Stimulated activated CD8-positive, alpha-beta memory T cell treated with anti-CD3 and anti-CD28 coated beads, Interleukin-4, amount 100 ng/mL, for 24 hours (primary cell): ENCODE results near the gene KIF17.
A peak's percentile ranks its signal among the peaks of the same experiment; 100 is the strongest.

ENCODE experiments used
- DNase-seq: peaks from one replicate; pipeline ENCODE4 v3.0.0-alpha.2; 2020; ENCODE audit warnings: low read depth

KIF17 gene

DNA sequence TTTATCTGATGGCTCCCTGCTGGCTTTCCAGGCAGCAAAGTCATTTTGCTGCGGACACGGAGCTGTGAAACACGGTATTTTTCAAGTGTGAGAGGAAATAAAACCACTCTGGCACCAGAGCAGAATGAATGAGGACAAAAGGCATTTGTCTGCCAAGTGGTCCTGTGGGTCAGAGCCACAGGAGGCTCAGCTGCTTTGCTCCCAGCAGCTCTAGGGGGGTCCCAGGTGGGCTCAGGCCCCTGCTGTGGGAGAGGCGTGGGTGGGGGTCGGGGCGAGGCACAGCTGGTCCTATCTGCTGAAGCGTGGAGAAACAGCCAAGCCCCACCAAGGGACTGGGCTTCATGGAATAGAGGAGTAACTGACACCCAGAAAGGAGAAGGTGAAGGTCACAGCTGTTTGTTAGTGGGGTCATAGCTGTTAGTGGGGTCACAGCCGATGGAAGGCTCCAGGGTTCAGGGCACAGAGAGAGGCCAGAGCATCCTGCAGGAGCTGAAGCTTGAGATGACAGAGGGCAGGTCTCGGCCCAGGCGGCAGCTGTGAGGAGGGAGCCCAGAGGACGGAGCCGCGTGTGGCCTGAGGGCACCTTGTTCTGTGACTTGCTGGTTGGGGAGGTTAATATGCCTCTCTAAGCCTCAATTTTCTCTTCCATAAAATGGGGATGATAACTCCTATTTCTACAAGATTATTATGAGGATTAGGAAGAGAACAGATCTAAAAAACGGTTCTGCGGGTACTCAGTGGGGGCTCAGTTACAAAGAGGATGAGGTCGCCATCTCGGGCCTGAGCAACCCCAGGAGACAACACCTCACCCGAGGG is 7.1 kb downstream of the KIF17 start:
- no peak for DNase-seq

DNA sequence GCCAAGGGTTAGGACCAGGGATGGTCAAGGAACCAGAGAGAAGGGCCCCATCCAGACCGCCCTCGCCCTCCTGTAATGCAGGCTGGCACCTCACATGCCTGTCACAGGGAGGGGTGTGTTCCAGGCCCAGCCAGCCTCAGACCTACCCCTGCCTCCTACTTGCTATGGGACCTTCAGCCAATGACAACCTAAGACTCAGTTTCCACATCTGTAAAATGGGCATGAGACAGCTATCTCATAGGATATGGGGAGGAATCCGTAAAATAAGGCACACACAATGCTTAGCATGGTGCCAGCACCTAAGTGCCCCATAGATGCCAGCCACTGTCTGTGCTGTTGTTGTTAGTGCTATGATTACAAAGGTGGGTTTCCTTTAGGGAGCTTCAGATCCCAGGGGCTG is 7.9 kb downstream of the KIF17 start:
- DNase-seq, result no peak

DNA sequence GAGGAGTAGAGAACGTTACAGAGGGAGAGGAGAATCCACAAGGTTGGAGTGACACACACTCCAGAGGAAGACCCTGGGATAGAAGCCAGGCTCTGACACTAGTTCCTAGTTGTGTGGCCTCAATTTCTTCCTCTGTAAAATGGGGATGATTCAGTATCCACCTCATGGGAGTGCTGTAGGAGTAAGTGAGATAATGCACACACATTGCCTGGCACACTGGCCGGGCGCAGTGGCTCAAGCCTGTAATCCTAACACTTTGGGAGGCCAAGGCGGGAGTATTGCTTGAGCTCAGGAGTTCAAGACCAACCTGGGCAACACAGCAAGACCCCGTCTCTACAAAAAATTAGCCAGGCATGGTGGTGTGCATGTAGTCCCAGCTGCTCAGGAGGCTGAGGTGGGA is 8.9 kb downstream of the KIF17 start:
- no peak for DNase-seq

DNA sequence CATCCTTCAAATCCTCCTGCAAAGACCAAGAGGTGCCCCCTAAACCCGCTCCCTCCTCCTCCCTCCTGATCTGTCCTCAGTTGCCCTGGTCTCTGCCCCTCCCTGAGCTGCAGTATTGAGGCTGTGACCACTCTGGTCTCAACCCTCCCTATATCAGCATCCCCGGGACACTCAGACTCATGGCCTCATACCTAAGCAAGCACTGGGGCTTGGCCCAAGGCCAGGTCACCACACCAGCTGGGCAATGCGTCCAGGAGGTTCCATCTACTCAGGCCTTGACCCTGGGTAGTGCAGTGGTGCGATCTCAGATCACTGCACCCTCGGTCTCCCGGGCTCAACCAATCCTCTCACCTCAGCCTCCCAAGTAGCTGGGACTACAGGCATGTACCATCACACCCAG is 9.8 kb downstream of the KIF17 start:
- DNase-seq, result no peak

DNA sequence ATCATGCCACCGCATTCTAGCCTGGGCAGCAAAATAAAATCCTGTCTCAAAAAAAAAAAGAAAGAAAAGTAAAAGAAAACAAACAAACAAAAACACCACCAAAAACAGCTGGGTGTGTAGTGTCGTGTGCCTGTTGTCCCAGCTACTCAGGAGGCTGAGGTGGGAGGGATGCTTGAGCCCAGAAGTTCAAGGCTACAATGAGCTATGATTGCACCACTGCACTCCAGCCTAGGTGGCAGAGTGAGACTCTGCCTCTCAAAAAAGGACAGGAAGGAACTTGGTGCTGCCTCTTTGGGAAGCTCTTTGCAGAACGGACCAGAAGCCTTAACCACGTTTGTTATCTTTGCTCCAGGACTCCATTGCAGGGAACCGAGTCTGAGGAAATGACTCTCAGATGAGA is 11.0 kb downstream of the KIF17 start:
- no peak for DNase-seq

DNA sequence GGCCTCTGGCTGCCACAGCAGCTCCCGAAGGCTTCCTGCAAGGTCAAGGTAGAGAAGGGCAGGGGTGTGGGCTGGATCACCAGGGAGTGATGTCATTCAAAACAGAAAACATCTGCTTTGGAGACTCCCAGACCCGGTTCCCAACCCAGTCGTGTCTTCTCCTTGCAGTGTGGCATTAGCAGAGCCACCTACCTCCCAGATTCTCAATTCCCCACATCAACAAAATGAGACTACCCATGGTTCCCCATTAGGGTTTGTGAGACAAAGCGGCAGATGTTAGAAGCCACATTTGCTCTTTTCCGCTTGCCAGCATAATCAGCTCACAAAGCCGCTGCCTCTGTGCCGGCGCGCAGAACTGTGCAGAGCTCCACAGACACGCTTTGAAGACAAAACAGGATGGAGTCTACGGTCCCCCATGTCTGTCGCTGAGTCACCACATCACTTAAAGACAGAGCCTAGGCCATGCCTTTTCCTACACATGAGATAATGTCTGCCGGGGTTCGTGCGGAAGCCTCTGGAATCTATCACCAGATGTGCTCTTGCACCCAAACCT is 12.5 kb downstream of the KIF17 start:
- no peak for DNase-seq

GRCh38 chr1:20704390-20705202 is 13.2 kb downstream of the KIF17 start:
- DNase-seq, result no peak

DNA sequence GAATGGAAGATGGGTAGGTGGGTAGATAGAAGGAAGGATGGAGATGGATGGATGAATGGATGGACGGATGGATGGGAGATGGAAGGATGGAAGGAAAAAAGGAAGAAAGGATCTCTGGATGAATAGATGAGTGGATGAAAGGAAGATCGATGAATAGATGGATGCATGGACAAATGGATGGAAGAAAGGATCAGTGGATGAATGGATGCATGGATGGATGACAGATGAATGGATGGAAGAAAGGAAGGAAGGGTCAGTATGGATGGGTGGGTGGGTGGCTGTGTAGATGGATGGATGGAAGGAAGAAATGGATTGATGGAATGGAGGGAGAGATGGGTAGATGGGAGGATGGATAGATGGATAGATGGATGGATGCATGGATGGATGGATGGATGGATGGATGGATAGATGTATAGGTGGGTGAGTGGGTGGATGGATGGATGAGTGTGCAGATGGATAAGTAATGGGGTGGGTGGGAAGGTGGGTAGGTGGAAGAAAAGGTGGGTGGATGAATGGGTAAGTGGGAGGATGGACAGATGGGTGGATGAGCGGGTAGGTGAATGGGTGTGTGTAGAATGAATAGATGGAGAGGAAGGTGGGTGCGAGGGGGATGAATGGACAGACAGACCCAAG is 14.6 kb downstream of the KIF17 start:
- DNase-seq, result no peak

DNA sequence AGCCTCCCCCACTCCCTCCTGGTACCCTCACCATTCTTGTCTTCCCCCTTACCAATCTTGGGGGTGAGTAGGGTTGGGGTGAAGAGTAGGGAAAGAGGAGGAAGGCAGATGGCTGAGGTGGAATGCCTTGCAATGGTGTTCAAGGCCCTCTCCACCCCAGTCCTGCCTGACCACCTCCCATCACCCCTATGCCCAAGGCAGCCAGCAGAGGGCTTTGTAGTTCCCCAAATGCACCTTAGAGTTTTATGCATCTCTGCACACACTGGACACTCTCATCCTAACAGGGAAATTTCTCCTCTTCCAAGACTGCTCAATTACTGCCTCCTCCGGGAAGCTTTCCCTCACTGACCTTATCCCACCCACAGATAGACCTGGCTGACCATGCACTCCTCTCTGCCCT is 15.4 kb downstream of the KIF17 start:
- DNase-seq, result no peak

DNA sequence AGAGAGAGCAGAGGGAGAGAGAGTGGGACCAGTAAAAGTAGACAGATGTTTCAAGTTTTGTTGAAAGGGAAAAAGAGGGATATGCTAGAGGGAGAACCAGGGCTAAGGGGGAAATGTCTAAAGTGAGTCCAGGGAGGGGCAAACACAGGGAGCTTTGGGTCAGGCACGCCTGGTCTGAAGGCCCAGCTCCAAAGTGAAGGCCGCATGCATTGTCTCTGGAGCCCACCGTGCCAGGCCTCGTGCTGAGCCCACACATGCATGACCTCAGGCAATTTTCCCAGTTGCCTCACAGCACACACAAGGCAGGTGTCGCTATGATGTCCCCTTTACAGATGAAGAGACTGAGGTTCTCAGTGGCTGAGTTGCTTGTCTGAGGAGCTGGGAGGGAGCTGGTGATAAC is 16.0 kb downstream of the KIF17 start:
- DNase-seq, result no peak

DNA sequence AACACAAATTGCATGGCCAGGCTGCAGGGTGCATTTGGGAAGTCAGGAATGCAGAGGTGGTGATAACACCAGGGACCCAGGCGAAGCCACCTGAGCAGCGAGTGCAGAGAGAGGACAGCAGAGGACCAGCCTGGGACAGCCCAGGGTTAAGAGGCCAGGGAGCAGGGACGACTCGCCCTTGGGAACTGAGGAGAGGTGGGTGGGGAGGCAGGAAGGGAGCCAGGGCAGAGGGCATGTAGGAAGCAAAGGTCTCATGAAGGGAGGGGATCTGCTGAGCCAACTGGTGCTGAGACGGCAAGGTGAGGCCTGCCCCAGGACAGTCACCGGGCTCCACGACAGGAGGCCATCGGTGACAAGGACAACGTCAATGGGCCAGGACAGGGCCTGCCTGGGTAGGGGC is 16.4 kb downstream of the KIF17 start:
- no peak for DNase-seq

GRCh38 chr1:20700636-20701215 is 17.1 kb downstream of the KIF17 start:
- DNase-seq, result no peak

GRCh38 chr1:20699558-20699957 is 18.2 kb downstream of the KIF17 start:
- DNase-seq, result no peak

DNA sequence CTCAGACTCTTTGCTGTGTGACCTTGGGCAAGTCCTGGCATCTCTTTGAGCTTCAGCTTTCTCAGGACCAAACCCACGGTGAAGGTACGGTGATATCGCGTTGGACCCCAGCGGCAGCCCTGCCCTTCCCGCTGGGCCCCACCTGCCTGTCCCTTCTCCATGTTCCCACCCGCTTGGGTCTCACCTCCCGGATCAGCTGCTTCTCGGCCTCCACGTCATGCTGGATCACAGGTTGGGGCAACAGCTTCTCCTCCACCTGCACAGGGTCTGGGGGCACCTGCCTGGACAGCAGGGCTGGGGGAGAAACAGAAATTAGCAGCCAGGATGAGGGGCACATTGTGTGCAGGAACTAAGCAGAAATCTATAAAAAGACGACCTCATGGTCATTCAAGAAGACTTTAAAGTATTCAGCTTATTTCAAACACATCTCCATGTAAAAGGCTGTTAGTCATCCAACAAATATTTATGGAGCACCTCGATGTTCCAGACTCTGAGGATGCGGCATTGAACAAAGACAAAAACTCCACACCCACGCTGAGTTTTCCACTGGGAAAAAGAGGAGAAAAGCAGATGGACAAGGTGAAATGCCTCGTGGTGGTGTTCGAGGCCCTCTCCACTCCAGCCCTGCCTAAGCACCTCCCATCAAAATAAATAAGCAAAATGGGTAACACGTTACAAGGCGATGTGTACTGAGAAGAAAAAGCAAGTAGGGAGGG is 19.5 kb downstream of the KIF17 start:
- no peak for DNase-seq

DNA sequence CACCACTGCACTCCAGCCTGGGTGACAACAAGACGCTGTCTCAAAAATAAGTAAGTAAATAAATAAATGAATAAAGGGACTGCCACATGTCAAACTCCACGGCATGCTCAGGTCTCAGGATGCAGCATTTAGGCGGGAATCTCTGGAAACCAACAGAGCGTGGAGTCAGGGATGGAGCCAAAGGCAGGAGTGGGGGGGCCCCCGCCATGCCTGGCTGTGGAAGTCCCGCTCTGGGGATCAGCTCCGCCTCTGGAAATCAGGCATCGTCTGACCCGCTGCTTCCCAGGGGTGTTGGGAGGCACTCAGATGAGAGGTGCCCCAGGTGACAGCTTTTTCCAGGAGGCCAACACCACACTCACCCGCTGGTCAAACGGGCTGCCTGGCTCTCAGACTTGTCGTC is 20.2 kb downstream of the KIF17 start:
- no peak for DNase-seq

DNA sequence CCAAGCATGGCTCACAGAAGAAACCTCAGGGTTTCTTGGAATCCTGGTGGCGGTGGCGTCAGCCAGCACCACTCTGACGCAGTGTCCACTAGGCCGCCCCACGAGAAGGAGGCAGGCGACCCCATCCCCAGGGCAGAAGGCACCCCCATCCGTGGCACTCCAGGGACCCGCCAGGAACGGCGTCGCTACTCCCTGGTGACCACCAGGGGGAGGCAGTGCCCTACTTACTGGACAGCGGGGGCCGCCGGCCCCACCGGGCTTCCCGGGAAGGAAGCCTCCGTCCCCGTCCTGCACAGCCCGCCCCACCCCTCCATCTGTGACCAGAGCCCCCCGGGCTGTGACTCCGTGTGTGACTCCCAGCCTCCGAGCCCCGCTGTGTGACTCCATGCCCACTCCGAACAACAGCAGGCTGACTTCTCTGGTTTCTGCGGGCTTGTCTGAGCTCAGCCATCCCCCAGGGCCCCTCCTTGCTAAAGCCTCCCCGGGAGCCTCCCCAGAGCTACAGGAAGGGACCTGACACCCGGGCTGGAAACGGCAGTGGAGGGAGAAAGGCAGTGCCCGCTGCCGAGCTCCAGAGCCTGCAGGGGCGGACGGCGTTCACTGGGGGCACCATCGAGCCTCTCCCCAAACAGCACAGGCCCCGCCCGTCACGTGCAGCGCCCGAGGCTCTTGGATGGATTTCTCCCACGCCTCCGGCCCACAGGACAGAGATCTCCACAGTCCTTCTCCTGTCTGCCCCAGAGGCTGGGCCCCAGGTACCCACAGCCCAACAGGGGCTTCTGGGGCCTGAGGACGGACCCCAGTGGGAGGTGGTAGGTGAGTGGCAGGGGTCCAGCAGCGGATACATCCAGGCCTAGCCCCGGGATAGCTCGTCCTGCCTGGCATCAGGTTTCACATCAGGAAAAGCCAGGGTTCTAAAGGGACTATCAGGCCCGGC is 21.1 kb downstream of the KIF17 start:
- DNase-seq, result peak; percentile 56

GRCh38 chr1:20695515-20695914 is 22.3 kb downstream of the KIF17 start:
- no peak for DNase-seq

DNA sequence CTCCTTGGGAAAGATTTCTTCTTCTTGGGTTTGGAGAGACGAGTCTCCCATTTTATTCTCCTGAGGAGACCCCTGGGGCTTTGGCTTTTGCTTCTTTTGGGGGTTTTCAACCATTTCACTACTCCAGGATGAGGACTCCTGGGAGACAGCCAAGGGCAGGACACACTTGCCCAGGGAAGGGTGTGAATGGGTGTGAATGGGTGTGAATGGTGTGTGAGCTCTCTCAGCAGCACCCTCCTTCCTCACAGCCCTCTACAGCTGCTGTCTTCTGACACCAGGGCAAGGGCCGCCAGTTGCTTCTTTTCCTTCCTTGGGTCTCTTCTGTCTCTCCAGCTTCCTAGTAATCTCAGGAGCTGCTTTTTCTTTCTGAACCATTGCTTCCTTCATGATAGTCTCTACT is 24.2 kb downstream of the KIF17 start:
- no peak for DNase-seq

- no peak for DNase-seq
Observed at GRCh38 chr1:20691872-20692271, 25.9 kb downstream of the KIF17 start.

GRCh38 chr1:20689645-20690056 is 28.2 kb downstream of the KIF17 start:
- no peak for DNase-seq
